Measurements from ENCODE around the gene PRM3.

The PRM3 gene

DNA sequence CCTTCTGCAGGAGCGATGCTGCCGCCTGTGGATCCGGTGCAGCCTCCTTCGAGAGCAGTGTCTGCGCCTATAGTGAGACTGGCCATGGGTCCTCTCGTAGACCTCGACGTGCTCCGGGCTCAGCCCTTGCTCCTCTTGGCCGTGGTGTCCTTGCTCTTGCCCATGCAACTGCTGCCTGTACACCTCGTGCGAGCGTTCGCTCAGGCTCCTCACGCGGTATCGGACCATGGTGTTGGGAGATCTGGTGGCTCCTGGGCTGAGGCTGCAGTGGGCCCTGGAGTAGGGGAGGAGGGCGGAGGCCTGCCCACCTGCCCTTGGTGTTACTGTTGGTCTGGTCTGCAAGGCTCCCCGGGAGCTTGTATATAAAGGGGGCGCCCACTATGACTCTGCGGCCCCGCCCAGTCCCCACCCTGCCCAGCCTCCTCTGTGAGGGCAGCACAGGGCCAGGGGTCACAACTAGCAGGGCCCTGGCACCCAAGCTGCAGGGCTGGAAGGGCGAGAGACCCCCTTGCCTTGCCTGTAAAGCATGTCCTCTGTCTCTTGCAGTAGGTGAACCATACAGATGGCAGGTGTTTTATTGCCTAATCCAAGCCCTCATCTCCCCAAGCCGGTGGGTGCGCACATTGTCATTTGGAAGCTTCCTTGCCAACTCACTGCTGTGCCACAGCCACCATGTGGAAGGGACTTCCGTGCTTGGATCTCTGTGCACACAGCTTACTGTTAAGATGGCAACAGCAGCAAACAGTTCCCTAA, 2.9 kb upstream of the PRM3 start, which contains the start of gene PRM2:
Gene PRM2 (minus strand): TSS at position 338 of the 753 bp plus-strand sequence. CDS start 110 bp downstream, at position 228.
- H3K27ac ChIP-seq (ENCODE audit: low read length), result no peak within 1 kb of the TSS
- no peak within 1 kb of the TSS for H3K4me3 ChIP-seq (ENCODE audit: low read length)
- no peaks in the 10 kb centered on the region for H3K36me3 ChIP-seq (ENCODE audit: insufficient read depth, low read depth, low read length)
- H3K9ac ChIP-seq (ENCODE audit: low read depth, low read length), result no peak within 1 kb of the TSS
- no peaks in the 10 kb centered on the region for H3K27me3 ChIP-seq (ENCODE audit: insufficient read depth, low read length)
- peaks cover 7% of the 10 kb centered on the region; the same call in 1 of the 2 replicates for H3K4me1 ChIP-seq (ENCODE audit: insufficient read depth, low read length)
- H3K9me3 ChIP-seq (ENCODE audit: insufficient read depth, low read depth, low read length), result no peaks in the 10 kb centered on the region

- Histone ChIP-seq H3K27ac (ENCODE audit: low read length) (no peak overlapping the region), H3K9me3 (ENCODE audit: insufficient read depth, low read depth, low read length) (no peaks in the 10 kb centered on the region), H3K4me1 (ENCODE audit: insufficient read depth, low read length) (peaks cover 3% of the 10 kb centered on the region; the same call in 1 of the 2 replicates), H3K9ac (ENCODE audit: low read depth, low read length) (no peak overlapping the region), H3K36me3 (ENCODE audit: insufficient read depth, low read depth, low read length) (no peaks in the 10 kb centered on the region), H3K27me3 (ENCODE audit: insufficient read depth, low read length) (no peaks in the 10 kb centered on the region), H3K4me3 (ENCODE audit: low read length) (no peak overlapping the region)
Observed at GRCh38 chr16:11274964-11275363, 1.5 kb upstream of the PRM3 start.

- Histone ChIP-seq H3K27ac (ENCODE audit: low read length) (no peak overlapping the region), H3K36me3 (ENCODE audit: insufficient read depth, low read depth, low read length) (no peaks in the 10 kb centered on the region), H3K9ac (ENCODE audit: low read depth, low read length) (no peak overlapping the region), H3K27me3 (ENCODE audit: insufficient read depth, low read length) (no peaks in the 10 kb centered on the region), H3K4me3 (ENCODE audit: low read length) (no peak overlapping the region), H3K9me3 (ENCODE audit: insufficient read depth, low read depth, low read length) (no peaks in the 10 kb centered on the region), H3K4me1 (ENCODE audit: insufficient read depth, low read length) (peaks cover 3% of the 10 kb centered on the region; the same call in 1 of the 2 replicates)
Observed at GRCh38 chr16:11273721-11274324, 394 bp upstream of the PRM3 start.

DNA sequence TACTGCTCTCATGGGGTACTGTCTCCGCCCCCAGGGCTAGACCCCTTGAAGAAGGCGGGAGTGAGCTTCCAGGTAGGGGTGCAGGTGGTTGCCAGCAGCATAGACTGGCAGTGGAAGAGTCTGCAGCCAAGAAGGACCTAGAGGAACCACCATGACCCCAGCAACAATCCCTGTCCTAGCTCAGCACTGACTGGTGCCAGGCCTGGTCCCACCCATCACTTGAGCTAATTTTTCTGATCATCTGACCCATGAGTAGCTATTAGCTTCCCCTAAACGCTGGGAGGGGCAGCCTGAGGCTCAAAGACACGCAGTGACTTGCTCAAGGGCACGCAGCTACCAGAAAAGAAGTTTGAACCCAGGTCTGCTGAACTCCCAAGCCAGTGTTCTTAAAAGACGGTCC, 945 bp downstream of the PRM3 start:
- Histone ChIP-seq H3K27ac (ENCODE audit: low read length) (no peak overlapping the region), H3K9ac (ENCODE audit: low read depth, low read length) (no peak overlapping the region), H3K9me3 (ENCODE audit: insufficient read depth, low read depth, low read length) (no peaks in the 10 kb centered on the region), H3K4me3 (ENCODE audit: low read length) (no peak overlapping the region), H3K27me3 (ENCODE audit: insufficient read depth, low read length) (no peaks in the 10 kb centered on the region), H3K36me3 (ENCODE audit: insufficient read depth, low read depth, low read length) (no peaks in the 10 kb centered on the region), H3K4me1 (ENCODE audit: insufficient read depth, low read length) (peaks cover 3% of the 10 kb centered on the region; the same call in 1 of the 2 replicates)

DNA sequence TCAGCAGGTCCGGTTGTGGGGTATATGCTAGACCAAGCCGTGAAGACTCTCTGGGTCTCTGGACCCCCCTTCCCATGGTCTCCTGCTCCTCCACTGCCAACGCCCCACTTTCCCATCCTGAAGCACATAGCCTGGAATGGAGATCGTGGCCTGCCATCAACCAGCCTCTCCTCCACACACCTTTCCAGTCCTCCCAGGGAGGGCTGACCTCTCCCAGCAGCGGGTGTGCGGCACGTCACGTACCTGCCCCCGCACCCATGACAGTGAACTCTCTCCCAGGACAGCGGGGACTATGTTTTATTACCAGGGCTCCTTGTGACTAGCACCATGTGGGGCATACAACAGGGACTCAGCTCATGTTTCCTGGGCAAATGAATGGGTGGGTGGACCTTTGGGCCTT, 1.8 kb downstream of the PRM3 start:
- Histone ChIP-seq H3K4me1 (ENCODE audit: insufficient read depth, low read length) (peaks cover 3% of the 10 kb centered on the region; the same call in 1 of the 2 replicates), H3K36me3 (ENCODE audit: insufficient read depth, low read depth, low read length) (no peaks in the 10 kb centered on the region), H3K4me3 (ENCODE audit: low read length) (no peak overlapping the region), H3K9ac (ENCODE audit: low read depth, low read length) (no peak overlapping the region), H3K9me3 (ENCODE audit: insufficient read depth, low read depth, low read length) (no peaks in the 10 kb centered on the region), H3K27me3 (ENCODE audit: insufficient read depth, low read length) (no peaks in the 10 kb centered on the region), H3K27ac (ENCODE audit: low read length) (no peak overlapping the region)

DNA sequence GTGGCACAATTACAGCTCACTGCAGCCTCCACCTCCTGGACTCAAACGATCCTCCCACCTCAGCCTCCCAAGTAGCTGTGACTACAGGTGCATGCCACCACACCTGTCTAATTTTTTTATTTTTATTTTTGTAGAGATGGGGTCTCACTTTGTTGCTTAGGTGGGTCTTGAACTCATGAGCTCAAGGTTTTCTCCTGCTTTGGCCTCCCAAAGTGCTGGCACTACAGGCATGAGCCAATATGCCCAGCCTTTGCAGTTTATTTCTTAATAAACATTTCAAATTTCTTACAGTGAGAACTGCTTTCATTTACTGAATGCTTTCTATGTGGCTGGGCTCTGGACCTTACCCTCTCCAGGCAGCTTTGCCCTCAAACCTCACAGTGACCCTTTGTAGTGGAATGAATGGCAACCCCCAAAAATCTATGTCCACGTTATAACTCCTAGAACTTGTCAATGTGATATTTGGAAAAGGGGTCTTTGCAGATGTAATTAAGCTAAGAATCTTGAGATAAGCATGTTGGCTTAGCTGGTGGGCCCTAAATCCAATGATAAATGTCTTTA, 2.7 kb downstream of the PRM3 start:
- Histone ChIP-seq H3K27me3 (ENCODE audit: insufficient read depth, low read length) (no peaks in the 10 kb centered on the region), H3K4me3 (ENCODE audit: low read length) (no peak overlapping the region), H3K4me1 (ENCODE audit: insufficient read depth, low read length) (peaks cover 3% of the 10 kb centered on the region; the same call in 1 of the 2 replicates)

GRCh38 chr16:11268921-11269375, 4.5 kb downstream of the PRM3 start, which contains the start of gene TNP2:
Gene TNP2, minus strand, starts transcription at chr16:11269325. Its CDS starts 63 bp downstream, at chr16:11269262.
- no peak within 1 kb of the TSS for H3K9ac ChIP-seq (ENCODE audit: low read depth, low read length)
- no peak within 1 kb of the TSS for H3K27ac ChIP-seq (ENCODE audit: low read length)
- H3K36me3 ChIP-seq (ENCODE audit: insufficient read depth, low read depth, low read length), result no peaks in the 10 kb centered on the region
- no peaks in the 10 kb centered on the region for H3K27me3 ChIP-seq (ENCODE audit: insufficient read depth, low read length)
- H3K9me3 ChIP-seq (ENCODE audit: insufficient read depth, low read depth, low read length), result no peaks in the 10 kb centered on the region
- H3K4me3 ChIP-seq (ENCODE audit: low read length), result no peak within 1 kb of the TSS
- peaks cover 3% of the 10 kb centered on the region; the same call in 1 of the 2 replicates for H3K4me1 ChIP-seq (ENCODE audit: insufficient read depth, low read length)

More for the DNA sequence above, 2.7 kb downstream of the PRM3 start:
- no peak overlapping the region for H3K27ac ChIP-seq (ENCODE audit: low read length)
- no peaks in the 10 kb centered on the region for H3K9me3 ChIP-seq (ENCODE audit: insufficient read depth, low read depth, low read length)
- no peaks in the 10 kb centered on the region for H3K36me3 ChIP-seq (ENCODE audit: insufficient read depth, low read depth, low read length)
- no peak overlapping the region for H3K9ac ChIP-seq (ENCODE audit: low read depth, low read length)

DNA sequence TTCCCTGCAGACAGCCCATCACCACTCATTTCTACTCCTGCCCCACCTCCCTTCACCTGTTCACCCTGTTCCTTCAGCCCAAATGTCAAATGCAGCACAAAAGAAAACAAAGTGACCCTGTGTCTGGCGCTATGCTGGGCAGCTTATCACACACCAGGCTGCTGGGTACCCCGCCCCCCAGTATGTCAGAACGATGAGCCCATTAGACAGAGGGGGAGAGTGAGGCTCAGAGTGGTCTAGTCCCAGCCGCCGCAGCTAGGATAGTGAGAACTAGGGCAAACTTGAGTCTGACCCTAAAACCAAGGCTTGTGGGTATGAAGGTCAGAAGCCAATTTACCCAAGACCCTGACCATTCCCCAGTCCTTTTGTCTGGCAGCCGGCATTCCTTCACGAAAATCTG, 8.3 kb downstream of the PRM3 start:
- Histone ChIP-seq H3K27ac (ENCODE audit: low read length) (no peak overlapping the region), H3K4me3 (ENCODE audit: low read length) (no peak overlapping the region), H3K27me3 (ENCODE audit: insufficient read depth, low read length) (no peaks in the 10 kb centered on the region), H3K9me3 (ENCODE audit: insufficient read depth, low read depth, low read length) (no peaks in the 10 kb centered on the region), H3K4me1 (ENCODE audit: insufficient read depth, low read length) (peaks cover 5% of the 10 kb centered on the region; the same call in 1 of the 2 replicates), H3K36me3 (ENCODE audit: insufficient read depth, low read depth, low read length) (no peaks in the 10 kb centered on the region), H3K9ac (ENCODE audit: low read depth, low read length) (no peak overlapping the region)

GRCh38 chr16:11264155-11264832, 9.1 kb downstream of the PRM3 start:
- H3K36me3 ChIP-seq (ENCODE audit: insufficient read depth, low read depth, low read length), result no peaks in the 10 kb centered on the region
- no peak overlapping the region for H3K27ac ChIP-seq (ENCODE audit: low read length)
- H3K4me3 ChIP-seq (ENCODE audit: low read length), result no peak overlapping the region
- H3K9me3 ChIP-seq (ENCODE audit: insufficient read depth, low read depth, low read length), result no peaks in the 10 kb centered on the region
- H3K27me3 ChIP-seq (ENCODE audit: insufficient read depth, low read length), result no peaks in the 10 kb centered on the region
- H3K4me1 ChIP-seq (ENCODE audit: insufficient read depth, low read length), result peaks cover 5% of the 10 kb centered on the region; the same call in 1 of the 2 replicates
- no peak overlapping the region for H3K9ac ChIP-seq (ENCODE audit: low read depth, low read length)

DNA sequence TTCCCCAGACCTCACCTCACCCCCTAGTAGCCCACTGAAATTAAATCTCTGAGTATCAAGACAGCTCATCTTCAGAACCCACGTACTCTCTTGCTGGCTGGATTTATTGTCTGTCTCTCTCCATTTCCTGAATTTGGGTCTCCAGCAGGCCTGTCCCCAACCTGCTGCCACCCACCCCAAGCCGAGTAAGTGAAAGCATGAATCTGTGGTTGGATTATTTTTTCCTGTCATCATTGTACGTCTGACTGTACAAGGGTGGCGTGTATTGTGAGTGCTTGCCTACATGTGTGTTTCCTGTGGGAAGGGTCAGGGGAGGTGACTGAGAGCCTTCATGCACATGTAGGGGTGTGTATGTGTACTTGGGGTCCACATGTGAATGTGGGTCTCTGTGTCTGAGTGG, 9.7 kb downstream of the PRM3 start:
- Histone ChIP-seq H3K4me3 (ENCODE audit: low read length) (no peak overlapping the region), H3K9me3 (ENCODE audit: insufficient read depth, low read depth, low read length) (no peaks in the 10 kb centered on the region), H3K27ac (ENCODE audit: low read length) (no peak overlapping the region), H3K9ac (ENCODE audit: low read depth, low read length) (no peak overlapping the region), H3K27me3 (ENCODE audit: insufficient read depth, low read length) (no peaks in the 10 kb centered on the region), H3K36me3 (ENCODE audit: insufficient read depth, low read depth, low read length) (no peaks in the 10 kb centered on the region), H3K4me1 (ENCODE audit: insufficient read depth, low read length) (peaks cover 5% of the 10 kb centered on the region; the same call in 1 of the 2 replicates)

GRCh38 chr16:11262915-11263314, 10.5 kb downstream of the PRM3 start:
- H3K9me3 ChIP-seq (ENCODE audit: insufficient read depth, low read depth, low read length), result no peaks in the 10 kb centered on the region
- H3K36me3 ChIP-seq (ENCODE audit: insufficient read depth, low read depth, low read length), result no peaks in the 10 kb centered on the region
- no peak overlapping the region for H3K4me3 ChIP-seq (ENCODE audit: low read length)
- no peaks in the 10 kb centered on the region for H3K27me3 ChIP-seq (ENCODE audit: insufficient read depth, low read length)
- peaks cover 5% of the 10 kb centered on the region; the same call in 1 of the 2 replicates for H3K4me1 ChIP-seq (ENCODE audit: insufficient read depth, low read length)
- no peak overlapping the region for H3K9ac ChIP-seq (ENCODE audit: low read depth, low read length)
- H3K27ac ChIP-seq (ENCODE audit: low read length), result no peak overlapping the region

All from iPS-20b (cell line).